HG03469 (cell line): ENCODE results near the gene BTNL9.
"Not testable (repeated sequence)": the region's sequence is repeated elsewhere in the genome, so short reads cannot be mapped to it uniquely, and the experiment has no call there.

Experiments
- ATAC-seq: cut with Tn5 transposase; IDR thresholded peaks from one replicate; pipeline ENCODE4 v1.9.1; 2021; ENCODE audit warnings: mild to moderate bottlenecking, moderate library complexity, moderate number of reproducible peaks; ENCODE audit not compliant: unreplicated experiment

The BTNL9 gene

GRCh38 chr5:181042036-181042713, 2.1 kb downstream of the BTNL9 start:
- no peak for ATAC-seq

DNA sequence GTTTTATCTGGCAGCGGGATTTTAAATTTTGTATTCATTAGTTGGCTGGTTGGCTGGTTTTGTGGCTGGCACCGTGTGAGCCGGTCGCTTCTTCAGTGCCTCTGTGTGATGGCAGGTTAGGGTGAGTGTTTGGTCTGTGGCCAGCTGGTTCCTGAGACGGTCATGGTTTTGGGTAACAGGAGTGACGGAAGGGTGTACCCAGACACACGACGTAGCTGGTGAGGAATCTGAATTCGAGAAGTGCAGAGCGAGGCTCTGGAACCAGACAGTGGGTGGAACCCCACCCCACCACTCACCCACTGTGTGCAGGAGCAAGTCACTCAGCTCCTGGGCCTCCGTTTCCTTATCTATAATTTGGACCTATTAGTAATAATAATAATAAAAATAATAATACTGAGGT, 2.7 kb downstream of the BTNL9 start:
- ATAC-seq, result no peak

DNA sequence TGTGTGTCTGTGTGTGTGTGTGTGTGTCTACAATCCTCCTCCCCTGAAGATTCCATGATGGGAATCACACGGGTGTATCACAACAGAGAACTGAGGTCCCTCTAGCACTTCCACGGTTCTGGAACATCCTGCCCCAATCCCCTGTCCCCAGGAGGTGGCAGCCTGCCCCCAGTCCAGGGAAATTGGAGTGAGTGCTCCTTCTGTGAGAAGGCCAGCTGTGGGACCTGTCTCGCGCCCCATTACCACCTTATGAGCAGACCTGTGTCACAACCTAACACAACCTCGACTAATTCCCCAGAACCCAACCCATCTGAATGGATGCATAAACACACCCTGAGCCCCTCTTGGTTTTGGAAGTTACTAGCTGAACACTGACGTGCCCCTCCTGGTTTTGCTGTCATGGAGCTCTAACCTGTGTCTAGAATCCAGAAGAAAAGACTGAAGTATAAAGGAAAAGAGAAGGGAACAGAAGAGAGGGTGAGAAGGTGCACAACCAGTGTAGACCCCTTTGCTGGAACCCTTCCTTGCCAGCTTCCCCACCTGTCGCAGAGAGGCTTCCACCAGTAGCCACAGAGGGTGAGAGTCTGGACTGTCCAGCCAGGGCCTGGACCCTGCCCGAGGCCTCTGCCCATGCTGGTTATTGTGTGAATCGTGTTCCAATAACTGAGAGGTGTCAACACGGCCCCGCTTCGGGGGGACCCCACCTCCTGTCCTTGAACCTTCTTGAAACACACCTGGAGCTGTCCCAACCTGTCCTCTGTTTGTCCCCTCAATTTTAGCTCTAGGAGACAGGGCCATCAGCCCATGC, 3.4 kb downstream of the BTNL9 start:
- ATAC-seq, result no peak

DNA sequence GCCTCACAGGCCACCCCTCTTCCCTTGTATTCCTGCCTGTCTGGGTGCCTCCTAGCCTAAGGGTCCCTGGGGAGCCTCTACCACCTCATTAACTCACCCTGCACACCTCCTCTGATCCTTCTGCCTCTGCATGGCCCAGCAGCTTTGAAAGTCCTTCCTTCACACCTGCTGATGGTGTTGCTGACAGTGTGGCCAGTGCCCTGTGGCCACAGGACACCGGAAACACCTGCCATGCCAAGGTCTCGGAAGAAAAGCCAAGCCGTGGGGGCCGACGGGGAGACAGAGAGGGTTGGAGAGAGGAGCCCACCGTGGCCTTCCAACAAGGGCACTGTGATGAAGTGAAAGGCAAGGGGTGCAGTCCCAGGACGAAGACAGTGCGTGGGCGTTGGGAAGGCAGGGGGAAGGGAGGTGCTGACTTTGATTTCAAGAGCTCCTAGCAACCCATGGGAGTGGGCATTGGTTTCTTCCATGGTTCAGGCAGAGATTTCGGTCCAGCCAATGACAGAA, 4.1 kb downstream of the BTNL9 start:
- no peak for ATAC-seq

- no peak for ATAC-seq
Observed at GRCh38 chr5:181044662-181045305, 4.7 kb downstream of the BTNL9 start.

DNA sequence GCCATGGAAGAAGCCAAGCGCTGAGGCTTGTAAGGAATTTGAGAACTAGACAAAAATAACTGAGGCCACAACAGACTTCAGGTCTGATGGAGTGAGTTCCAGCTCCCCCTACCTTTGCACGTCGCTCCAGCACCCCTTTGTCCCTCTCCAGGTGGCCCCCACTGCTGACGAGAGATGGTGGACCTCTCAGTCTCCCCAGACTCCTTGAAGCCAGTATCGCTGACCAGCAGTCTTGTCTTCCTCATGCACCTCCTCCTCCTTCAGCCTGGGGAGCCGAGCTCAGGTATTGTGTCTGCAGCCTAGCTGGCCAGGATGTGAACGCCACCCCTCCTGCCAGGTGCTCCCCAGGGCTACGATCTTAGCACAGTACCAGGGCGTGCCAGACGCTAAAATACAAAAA, 5.2 kb downstream of the BTNL9 start:
- no peak for ATAC-seq

DNA sequence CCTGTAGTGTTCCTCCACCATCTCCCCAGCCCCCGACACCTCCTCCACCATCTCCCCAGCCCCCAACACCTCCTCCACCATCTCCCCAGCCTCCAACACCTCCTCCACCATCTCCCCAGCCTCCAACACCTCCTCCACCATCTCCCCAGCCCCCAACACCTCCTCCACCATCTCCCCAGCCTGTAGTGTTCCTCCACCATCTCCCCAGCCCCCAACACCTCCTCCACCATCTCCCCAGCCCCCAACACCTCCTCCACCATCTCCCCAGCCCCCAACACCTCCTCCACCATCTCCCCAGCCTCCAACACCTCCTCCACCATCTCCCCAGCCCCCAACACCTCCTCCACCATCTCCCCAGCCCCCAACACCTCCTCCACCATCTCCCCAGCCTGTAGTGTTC, 5.8 kb downstream of the BTNL9 start:
- not testable (repeated sequence) for ATAC-seq

DNA sequence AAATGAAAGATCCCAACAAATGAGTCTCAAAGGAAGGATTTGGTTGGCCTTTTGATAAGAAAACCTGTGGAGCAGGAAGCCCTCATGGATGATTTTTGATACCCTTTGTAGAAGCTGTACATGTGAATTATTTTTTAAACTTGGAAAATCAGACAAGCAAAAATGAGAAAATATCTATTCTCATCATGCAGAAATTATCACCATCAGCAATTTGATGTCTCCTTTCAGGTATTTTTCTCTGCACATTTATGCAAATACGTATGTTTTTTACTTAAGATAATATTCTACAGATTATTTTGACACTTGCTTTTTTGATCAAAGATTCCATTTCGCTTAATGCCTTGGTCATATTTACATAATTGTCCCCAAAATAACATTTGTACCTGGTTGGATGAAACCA, 7.2 kb downstream of the BTNL9 start:
- ATAC-seq, result no peak

DNA sequence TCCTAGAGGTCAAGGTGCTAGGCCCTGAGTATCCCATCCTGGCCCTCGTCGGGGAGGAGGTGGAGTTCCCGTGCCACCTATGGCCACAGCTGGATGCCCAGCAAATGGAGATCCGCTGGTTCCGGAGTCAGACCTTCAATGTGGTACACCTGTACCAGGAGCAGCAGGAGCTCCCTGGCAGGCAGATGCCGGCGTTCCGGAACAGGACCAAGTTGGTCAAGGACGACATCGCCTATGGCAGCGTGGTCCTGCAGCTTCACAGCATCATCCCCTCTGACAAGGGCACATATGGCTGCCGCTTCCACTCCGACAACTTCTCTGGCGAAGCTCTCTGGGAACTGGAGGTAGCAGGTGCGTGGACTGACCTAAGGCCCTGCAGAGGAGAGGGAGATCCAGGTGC, 7.9 kb downstream of the BTNL9 start:
- ATAC-seq, result no peak

DNA sequence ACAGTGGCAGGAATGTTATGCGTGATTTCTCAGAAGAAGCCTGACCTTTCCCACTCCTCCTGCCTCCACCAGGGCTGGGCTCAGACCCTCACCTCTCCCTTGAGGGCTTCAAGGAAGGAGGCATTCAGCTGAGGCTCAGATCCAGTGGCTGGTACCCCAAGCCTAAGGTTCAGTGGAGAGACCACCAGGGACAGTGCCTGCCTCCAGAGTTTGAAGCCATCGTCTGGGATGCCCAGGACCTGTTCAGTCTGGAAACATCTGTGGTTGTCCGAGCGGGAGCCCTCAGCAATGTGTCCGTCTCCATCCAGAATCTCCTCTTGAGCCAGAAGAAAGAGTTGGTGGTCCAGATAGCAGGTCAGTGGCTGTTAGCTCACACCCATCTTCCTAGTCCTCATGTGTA, 9.9 kb downstream of the BTNL9 start:
- no peak for ATAC-seq

DNA sequence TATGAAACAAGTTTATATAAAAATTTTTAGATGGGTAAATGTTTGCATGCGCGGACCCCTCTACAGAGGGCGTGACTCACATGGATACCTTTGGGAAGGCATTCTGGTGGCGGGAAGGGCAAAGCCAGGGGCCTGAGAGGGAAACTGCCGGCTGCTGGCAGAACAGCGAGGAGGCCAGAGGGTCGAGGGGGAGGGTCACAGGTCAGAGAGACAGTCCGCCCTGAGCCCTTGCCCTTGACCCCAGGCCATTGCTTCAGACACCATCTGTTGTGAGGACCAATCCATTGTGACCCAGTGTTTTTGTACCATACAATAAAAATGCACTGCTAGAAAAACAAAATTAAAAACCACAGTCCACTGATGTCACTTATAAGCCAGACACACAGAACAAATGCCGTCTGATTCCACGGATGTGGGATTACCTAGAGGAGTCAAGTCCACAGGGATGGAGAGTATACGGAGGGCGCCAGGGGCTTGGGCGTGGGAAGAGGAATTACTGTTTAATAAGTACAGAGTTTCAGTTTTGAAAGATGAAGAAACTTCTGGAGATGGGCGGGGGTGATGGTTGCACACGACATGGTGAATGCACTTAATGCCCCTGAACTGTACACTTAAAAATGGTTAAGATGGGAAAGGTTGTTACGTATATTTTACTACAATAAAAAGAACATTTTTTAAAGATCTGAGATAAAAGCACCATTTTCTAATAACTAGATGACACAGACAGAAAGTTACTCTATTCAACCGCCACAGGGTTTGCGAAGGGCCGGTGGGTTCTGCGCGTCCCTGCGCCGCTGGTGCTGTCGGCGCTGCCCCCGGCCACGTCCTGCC, 12.0 kb downstream of the BTNL9 start:
- ATAC-seq, result no peak

GRCh38 chr5:181052672-181053487, 12.8 kb downstream of the BTNL9 start:
- ATAC-seq, result no peak

DNA sequence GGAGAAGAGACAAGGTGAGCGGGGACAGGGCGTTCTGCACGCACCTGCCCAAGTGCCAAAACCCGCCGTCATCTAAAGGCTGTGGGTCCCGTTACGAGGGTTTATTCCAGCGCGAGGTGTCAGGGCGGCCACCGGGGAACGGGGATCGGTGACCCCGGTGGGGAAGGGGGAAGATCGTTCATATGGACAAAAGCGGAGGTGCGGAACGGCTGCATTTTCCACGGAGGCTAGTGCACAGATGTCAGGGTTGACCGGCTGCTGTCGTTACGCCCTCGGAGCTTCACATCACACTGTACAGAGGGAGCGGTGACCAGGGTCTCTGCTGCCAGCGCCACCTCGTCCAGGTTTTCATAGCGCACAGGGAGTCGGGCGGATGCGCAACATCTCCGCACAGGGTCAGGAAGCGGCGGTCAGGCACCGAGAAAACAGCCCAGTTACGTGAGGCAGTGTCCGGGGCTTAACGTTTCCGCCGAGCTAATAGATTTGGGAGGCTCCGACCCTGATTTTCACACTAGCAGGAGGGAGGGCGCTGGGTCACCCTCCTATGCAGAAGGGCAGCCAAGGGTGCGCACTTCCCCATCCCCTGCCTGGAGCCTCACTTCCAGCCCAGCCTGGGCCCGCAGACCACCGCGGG, 13.5 kb downstream of the BTNL9 start:
- no peak for ATAC-seq

GRCh38 chr5:181054138-181054537, 14.1 kb downstream of the BTNL9 start:
- no peak for ATAC-seq

- no peak for ATAC-seq
Observed at GRCh38 chr5:181054871-181055459, 14.9 kb downstream of the BTNL9 start.

DNA sequence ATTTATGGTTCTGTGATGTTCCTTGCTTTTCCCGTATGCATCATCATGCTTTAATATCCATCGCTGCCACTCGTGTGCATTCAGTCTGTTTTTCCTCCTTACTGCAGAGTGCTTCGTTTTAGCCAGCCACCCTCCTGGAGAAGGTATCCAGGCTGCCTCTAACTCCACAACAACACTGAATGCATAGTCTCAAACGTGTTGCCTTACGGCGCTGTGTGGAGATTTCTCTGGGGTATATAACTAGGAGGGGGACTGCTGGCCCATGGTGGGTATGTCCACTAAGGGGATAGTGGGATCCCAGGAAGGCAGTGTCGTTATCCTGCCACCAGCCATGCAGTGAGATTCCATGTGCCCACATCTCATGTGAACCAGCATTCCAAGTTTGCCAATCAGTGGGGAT, 16.4 kb downstream of the BTNL9 start:
- no peak for ATAC-seq

DNA sequence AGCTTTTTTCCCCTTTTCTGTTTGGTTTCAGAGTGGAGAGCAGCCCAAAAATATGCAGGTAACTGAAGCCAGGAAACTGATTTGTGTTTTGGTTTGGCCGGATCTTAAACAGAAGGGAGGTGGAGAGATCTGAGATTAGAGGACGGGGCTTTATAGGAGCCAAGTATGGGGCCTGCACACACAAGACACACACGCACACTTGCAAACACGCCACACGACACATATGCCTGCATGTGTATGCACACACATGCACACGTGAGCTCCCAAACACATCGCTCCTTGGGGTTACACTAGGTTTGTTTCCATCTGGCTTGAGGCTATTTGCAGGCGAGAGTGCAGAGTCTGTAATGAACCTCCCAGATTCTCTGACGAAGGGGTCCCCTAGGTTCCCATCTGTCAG, 18.3 kb downstream of the BTNL9 start:
- ATAC-seq, result no peak

DNA sequence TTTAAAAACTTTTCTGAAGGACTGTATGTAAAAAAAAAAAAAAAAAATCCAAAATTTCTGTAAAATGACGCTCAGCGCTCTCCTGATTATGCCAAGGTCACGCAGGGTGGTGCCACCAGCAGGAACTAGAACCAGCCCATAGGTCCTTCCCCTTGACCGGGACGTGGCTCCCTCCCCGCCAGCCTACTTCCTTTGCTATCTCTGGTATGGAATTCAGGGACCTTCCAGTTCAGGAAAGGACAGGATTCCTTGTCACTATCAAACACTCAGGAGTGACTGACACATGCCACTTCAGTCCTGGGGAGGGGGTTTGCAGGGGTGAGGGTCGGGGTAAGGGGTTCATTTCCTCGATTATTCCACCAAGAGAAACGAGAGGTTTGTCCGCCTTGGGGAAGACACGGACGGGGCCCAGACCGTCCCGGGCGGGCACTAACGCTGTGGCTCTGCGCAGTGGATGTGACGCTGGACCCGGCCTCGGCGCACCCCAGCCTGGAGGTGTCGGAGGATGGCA, 18.8 kb downstream of the BTNL9 start:
- no peak for ATAC-seq
